Measurements from ENCODE around the gene OGFOD3. TPM values are rescaled to one million over a fixed set of nuclear protein-coding genes. Genes with fewer than 3 reads are reported as not detected.

OGFOD3 gene
- total and polyA plus RNA-seq, 2 donors (not counting 3 experiments of a cell fraction or from before 2014, with no cell fraction given) = 31.7 to 34.8 TPM

GRCh38 chr17:82345151-82345976, 73.0 kb downstream of the OGFOD3 start:
- no peak overlapping the region for H3K4me3 ChIP-seq (replicated peaks in 1 of 3; ENCODE audit: insufficient read depth in 1 of 3, low read depth in 1 of 3, low read length in 3 of 3)
- H3K36me3 ChIP-seq (ENCODE audit: control insufficient read depth in 2 of 2, extremely low read depth in 1 of 2, insufficient read depth in 2 of 2, low read length in 2 of 2) = no peaks in the 10 kb centered on the region
- no peak overlapping the region for H3K9ac ChIP-seq (replicated peaks; ENCODE audit: extremely low read depth, insufficient read depth, low read length)
- POLR2A ChIA-PET = no interaction called here
- H3K9me1 ChIP-seq (replicated peaks; ENCODE audit: control insufficient read depth, extremely low read depth, insufficient read depth, low read length) = no peaks in the 10 kb centered on the region
- H3K27ac ChIP-seq (ENCODE audit: insufficient read depth, low read depth, low read length) = no peak overlapping the region
- BruUV-seq (replicated peaks) = no TSS peak
- FAIRE-seq = no peak
- intact Hi-C loops (cut with micrococcal nuclease) (no loop called here), dilution Hi-C loops (cut with MboI; ENCODE audit: extremely low pct_ligation_motif_present, low sequenced_read_pairs) (no loop called here)
- H3K27me3 ChIP-seq (ENCODE audit: control insufficient read depth in 2 of 2, insufficient read depth in 2 of 2, low read length in 2 of 2) = no peaks in the 10 kb centered on the region
- no peaks in the 10 kb centered on the region for H4K20me1 ChIP-seq (replicated peaks; ENCODE audit: control insufficient read depth, extremely low read depth, insufficient read depth, low read length)
- no peak for DNase-seq (ENCODE audit: low read depth, low spot score)
- H3K4me1 ChIP-seq (ENCODE audit: control insufficient read depth, extremely low read depth, insufficient read depth, low read length) = no peaks in the 10 kb centered on the region
- TF ChIP-seq EZH2 (IDR thresholded peaks at IDR 0.05; ENCODE audit: borderline replicate concordance, low read depth, low read length, severe bottlenecking) (no peak), MAX (IDR thresholded peaks at IDR 0.05; ENCODE audit: insufficient read depth, insufficient read length) (no peak), FOS (IDR thresholded peaks at IDR 0.05; ENCODE audit: borderline replicate concordance, insufficient read depth, low read length) (no peak), GATA2 (IDR thresholded peaks at IDR 0.05; ENCODE audit: insufficient read depth, insufficient read length, low read depth, low read length) (no peak), POLR2AphosphoS5 (IDR thresholded peaks at IDR 0.05; ENCODE audit: insufficient read depth, low read depth, low read length) (no peak), MYC (IDR thresholded peaks at IDR 0.05; ENCODE audit: low read depth, low read length) (no peak), JUN (IDR thresholded peaks at IDR 0.05; ENCODE audit: borderline replicate concordance, insufficient read depth, insufficient read length, low read depth) (no peak), POLR2A (IDR thresholded peaks at IDR 0.05; ENCODE audit: low read depth, low read length) (no peak)
- TF ChIP-seq, protein P1, sequence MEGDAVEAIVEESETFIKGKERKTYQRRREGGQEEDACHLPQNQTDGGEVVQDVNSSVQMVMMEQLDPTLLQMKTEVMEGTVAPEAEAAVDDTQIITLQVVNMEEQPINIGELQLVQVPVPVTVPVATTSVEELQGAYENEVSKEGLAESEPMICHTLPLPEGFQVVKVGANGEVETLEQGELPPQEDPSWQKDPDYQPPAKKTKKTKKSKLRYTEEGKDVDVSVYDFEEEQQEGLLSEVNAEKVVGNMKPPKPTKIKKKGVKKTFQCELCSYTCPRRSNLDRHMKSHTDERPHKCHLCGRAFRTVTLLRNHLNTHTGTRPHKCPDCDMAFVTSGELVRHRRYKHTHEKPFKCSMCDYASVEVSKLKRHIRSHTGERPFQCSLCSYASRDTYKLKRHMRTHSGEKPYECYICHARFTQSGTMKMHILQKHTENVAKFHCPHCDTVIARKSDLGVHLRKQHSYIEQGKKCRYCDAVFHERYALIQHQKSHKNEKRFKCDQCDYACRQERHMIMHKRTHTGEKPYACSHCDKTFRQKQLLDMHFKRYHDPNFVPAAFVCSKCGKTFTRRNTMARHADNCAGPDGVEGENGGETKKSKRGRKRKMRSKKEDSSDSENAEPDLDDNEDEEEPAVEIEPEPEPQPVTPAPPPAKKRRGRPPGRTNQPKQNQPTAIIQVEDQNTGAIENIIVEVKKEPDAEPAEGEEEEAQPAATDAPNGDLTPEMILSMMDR (IDR thresholded peaks at IDR 0.05; ENCODE audit: extremely low read depth in 1 of 2, insufficient read depth in 1 of 2, low read depth in 1 of 2, low read length in 2 of 2) = no peak
- no peak overlapping the region for H3K4me2 ChIP-seq (ENCODE audit: insufficient read depth, low read length)
- CTCF ChIA-PET = interaction anchor here (1.8 kb wide), 1 partner anchor 11 kb away, joined by 6 read pairs; no protein-coding TSS in a partner anchor
- no peaks in the 10 kb centered on the region for H3K79me2 ChIP-seq (ENCODE audit: control insufficient read depth, insufficient read depth, low read length)
- no peak overlapping the region for H2AFZ ChIP-seq (ENCODE audit: low read depth, low read length)
- no peaks in the 10 kb centered on the region for H3K9me3 ChIP-seq (replicated peaks; ENCODE audit: control insufficient read depth, insufficient read depth, low read length)

All from endothelial cell of umbilical vein (primary cell).